GDM1 (cell line): ENCODE data around the gene SLC19A3.
"Not testable (repeated sequence)": the region's sequence is repeated elsewhere in the genome, so short reads cannot be mapped to it uniquely, and the experiment has no call there.

ENCODE experiments used
- DNase-seq: peaks from one replicate; lab custom pipeline; 2025; lab: John Stamatoyannopoulos, UW

The SLC19A3 gene

GRCh38 chr2:227717687-227718567 is at the start of gene SLC19A3:
Gene SLC19A3 (minus strand): TSS chr2:227718028. CDS start chr2:227702318, 15,710 bp downstream.
- DNase-seq = no peak

GRCh38 chr2:227766373-227766883 is 48.6 kb upstream of the SLC19A3 start:
- DNase-seq = no peak

- DNase-seq = no peak
Observed at GRCh38 chr2:227765788-227766372, 48.1 kb upstream of the SLC19A3 start.

- DNase-seq = no peak
Observed at GRCh38 chr2:227761740-227762476, 44.1 kb upstream of the SLC19A3 start.

- DNase-seq = no peak
Observed at GRCh38 chr2:227759411-227760118, 41.7 kb upstream of the SLC19A3 start.

GRCh38 chr2:227756261-227756660 is 38.4 kb upstream of the SLC19A3 start:
- DNase-seq = not testable (repeated sequence)

GRCh38 chr2:227748079-227748478 is 30.3 kb upstream of the SLC19A3 start:
- DNase-seq = no peak

GRCh38 chr2:227745594-227745993 is 27.8 kb upstream of the SLC19A3 start, which contains the start of gene SCYGR8:
Gene SCYGR8 (plus strand): TSS chr2:227745894. CDS start chr2:227745894, 0 bp downstream.
- DNase-seq = no peak

GRCh38 chr2:227740705-227741104 is 22.9 kb upstream of the SLC19A3 start:
- DNase-seq = not testable (repeated sequence)

- no peak for DNase-seq
Observed at GRCh38 chr2:227739351-227739750, 21.5 kb upstream of the SLC19A3 start.

- no peak for DNase-seq
Observed at GRCh38 chr2:227728035-227728434, 10.2 kb upstream of the SLC19A3 start, which contains the start of gene SCYGR7. Gene SCYGR7 (plus strand): TSS chr2:227728335. CDS start chr2:227728335, 0 bp downstream.

- no peak for DNase-seq
Observed at GRCh38 chr2:227724394-227725039, 6.7 kb upstream of the SLC19A3 start, which contains the start of gene SCYGR6. Gene SCYGR6 (minus strand): TSS chr2:227724757. CDS start chr2:227724757, 0 bp downstream.

GRCh38 chr2:227722821-227723220 is 5.0 kb upstream of the SLC19A3 start:
- not testable (repeated sequence) for DNase-seq

- DNase-seq = no peak
Observed at GRCh38 chr2:227720680-227721079, 2.9 kb upstream of the SLC19A3 start.

- DNase-seq = no peak
Observed at GRCh38 chr2:227719641-227720040, 1.8 kb upstream of the SLC19A3 start.

- no peak for DNase-seq
Observed at GRCh38 chr2:227716501-227716900, 1.3 kb downstream of the SLC19A3 start.

GRCh38 chr2:227713291-227713690 is 4.5 kb downstream of the SLC19A3 start:
- no peak for DNase-seq

GRCh38 chr2:227710986-227711385 is 6.8 kb downstream of the SLC19A3 start:
- no peak for DNase-seq

GRCh38 chr2:227707390-227707789 is 10.4 kb downstream of the SLC19A3 start:
- DNase-seq = no peak

- DNase-seq = no peak
Observed at GRCh38 chr2:227706859-227707258, 11.0 kb downstream of the SLC19A3 start.

GRCh38 chr2:227703961-227704360 is 13.9 kb downstream of the SLC19A3 start:
- DNase-seq = no peak
